Keratinocyte (primary cell): ENCODE data around the gene FOXD4L4. TPM values are rescaled to one million over a fixed set of nuclear protein-coding genes. Genes with fewer than 3 reads are reported as not detected.

Source experiments
- polyA plus RNA-seq, 5 experiments: library from polyadenylated mRNA; depleted of rRNA in 3 of 5; stranded (reverse) in 3 of 5; stranded (forward) in 1 of 5; unstranded in 1 of 5; fragments of >200 nt; gene quantifications; 1 replicate in 1 of 5; 2 replicates in 3 of 5; 3 replicates in 1 of 5; pipeline versions ENCODE4 v1.2.1 to v1.2.3, GENCODE V29; 2011 to 2012; ENCODE audit warnings: missing spikeins in 2 of 5, low read depth in 1 of 5, low replicate concordance in 1 of 5

FOXD4L4 gene
- polyA plus RNA-seq, 1 donor (not counting 4 experiments of a cell fraction or from before 2014, with no cell fraction given), result not detected

Other genes starting within 250 kb of the FOXD4L4 start
- 31.5 to 65.8 TPM (median 39.4 TPM) in 3 replicates for gene ZNG1E, start 61.2 kb upstream of the FOXD4L4 start, polyA plus RNA-seq